K562 (cell line): Measurements from ENCODE around the gene ZNF584. TPM values are rescaled to one million over a fixed set of nuclear protein-coding genes. Genes with fewer than 3 reads are reported as not detected.

Experiments
- DDX20 ChIP-seq: fragments of 450-650 bp; IDR thresholded peaks from 2 replicates; pipeline ENCODE4 v1.6.1; 2016; ENCODE audit warnings: missing genetic modification characterization, low read depth, mild to moderate bottlenecking, missing compliant biosample characterization, moderate library complexity
- EP300 ChIP-seq: IDR thresholded peaks from 2 replicates; pipeline ENCODE4 v1.6.1; 2012; ENCODE audit warnings: low read length, improper control_type of control experiment
- ETV6 ChIP-seq, 3 experiments: fragments of 150-350 bp in 1 of 3; sonication (generic) in 1 of 3; formaldehyde crosslinking in 1 of 3; IDR thresholded peaks; 2 replicates each; pipeline versions ENCODE4 v1.6.1 to v1.8.0; 2014 to 2022; ENCODE audit warnings: borderline replicate concordance in 2 of 3, low read depth in 2 of 3, antibody characterized with exemption in 1 of 3, low read length in 1 of 3, mild to moderate bottlenecking in 1 of 3, missing genetic modification reagents in 1 of 3
- GABPA ChIP-seq: fragments of 200-800 bp; sonication (Bioruptor generic); conservative IDR thresholded peaks from 2 replicates; pipeline ENCODE4 v1.6.1; 2016; ENCODE audit warnings: low read depth, missing genetic modification characterization, missing compliant biosample characterization
- GATAD2A ChIP-seq: fragments of 450-650 bp; IDR thresholded peaks from 2 replicates; pipeline ENCODE4 v1.6.1; 2017
- HNRNPL ChIP-seq: fragments of 200-400 bp; formaldehyde crosslinking; IDR thresholded peaks from 2 replicates; pipeline ENCODE4 v1.6.1; 2017; ENCODE audit warnings: low read depth, mild to moderate bottlenecking, low read length
- MTA1 ChIP-seq: fragments of 450-650 bp; IDR thresholded peaks from 2 replicates; pipeline ENCODE4 v1.6.1; 2017; ENCODE audit warnings: borderline replicate concordance
- NR2F6 ChIP-seq: fragments of 450-650 bp; formaldehyde crosslinking; IDR thresholded peaks from 2 replicates; pipeline ENCODE4 v1.4.0; 2020; ENCODE audit warnings: mild to moderate bottlenecking
- POLR2G ChIP-seq: fragments of 200-400 bp; formaldehyde crosslinking; IDR thresholded peaks from 2 replicates; pipeline ENCODE4 v1.6.1; 2017; ENCODE audit warnings: low read depth, mild to moderate bottlenecking, antibody characterized with exemption, low read length, moderate library complexity
- RBM17 ChIP-seq: fragments of 200-400 bp; formaldehyde crosslinking; IDR thresholded peaks from 2 replicates; pipeline ENCODE4 v1.6.1; 2017; ENCODE audit warnings: low read depth, mild to moderate bottlenecking, low read length, borderline replicate concordance
- SAP30 ChIP-seq: fragments of 200-600 bp; sonication (generic); IDR thresholded peaks from 2 replicates; pipeline ENCODE4 v1.6.1; 2012; ENCODE audit warnings: borderline replicate concordance, low read depth, mild to moderate bottlenecking, moderate library complexity, low read length, control low read depth, inconsistent platforms; ENCODE audit not compliant: insufficient read depth, poor library complexity, severe bottlenecking
- TAF9B ChIP-seq: fragments of 450-650 bp; IDR thresholded peaks from 2 replicates; pipeline ENCODE4 v1.6.1; 2018; ENCODE audit warnings: mild to moderate bottlenecking; ENCODE audit not compliant: partially characterized antibody
- ZBTB7A ChIP-seq: IDR thresholded peaks from 2 replicates; pipeline ENCODE4 v1.6.1; 2011; ENCODE audit warnings: low read depth, mild to moderate bottlenecking, low read length, moderate library complexity, borderline replicate concordance; ENCODE audit not compliant: control insufficient read depth
- ZNF445 ChIP-seq: fragments of 250-450 bp; sonication (Bioruptor Pico); IDR thresholded peaks from 2 replicates; pipeline ENCODE4 v1.4.0; 2020; ENCODE audit warnings: low read depth, mild to moderate bottlenecking, moderate library complexity
- ZNF668 ChIP-seq: fragments of 250-450 bp; sonication (Bioruptor Pico); IDR thresholded peaks from 2 replicates; pipeline ENCODE4 v1.8.0; 2022; ENCODE audit warnings: mild to moderate bottlenecking, inconsistent platforms
- ZNF77 ChIP-seq: fragments of 250-450 bp; sonication (Bioruptor Pico); IDR thresholded peaks from 2 replicates; pipeline ENCODE4 v1.5.0; 2020
- polyA plus RNA-seq, 8 experiments: library from polyadenylated mRNA; depleted of rRNA in 4 of 8; stranded (reverse) in 5 of 8; unstranded in 3 of 8; fragments of >200 nt; fragmentation: Nextera tagmentation in 2 of 8; fragmentation: Illumina TruSeq in 1 of 8; extraction: Ambion mirVana in 2 of 8; extraction: Trizol in 1 of 8; gene quantifications; 2 replicates each; pipeline versions ENCODE4 v1.2.1 to v1.2.3, GENCODE V29; 2011 to 2014; ENCODE audit warnings: inconsistent platforms in 1 of 8, missing spikeins in 1 of 8
- total RNA-seq, 7 experiments: library from RNA; depleted of rRNA in 6 of 7; stranded (reverse); fragments of >200 nt in 6 of 7; fragmentation: Illumina TruSeq in 2 of 7; extraction: Trizol in 2 of 7; gene quantifications; 2 replicates each; pipeline versions ENCODE4 v1.2.1 to v1.2.3, GENCODE V29; 2011 to 2021; ENCODE audit warnings: low replicate concordance in 1 of 7
- TF ChIP-seq, protein P1 (sequence below), 2 experiments: fragments of 200-800 bp in 1 of 2; sonication (Bioruptor generic) in 1 of 2; sonication (generic) in 1 of 2; formaldehyde crosslinking in 1 of 2; IDR thresholded peaks in 1 of 2; conservative IDR thresholded peaks in 1 of 2; 2 replicates each; pipeline versions ENCODE4 v1.5.0 to v1.6.1; 2016 to 2020; ENCODE audit warnings: missing compliant biosample characterization in 1 of 2, missing genetic modification characterization in 1 of 2, missing genetic modification reagents in 1 of 2
- TF ChIP-seq, protein P2 (sequence below), 2 experiments: fragments of 250-450 bp in 1 of 2; fragments of 450-650 bp in 1 of 2; sonication (Bioruptor Pico) in 1 of 2; IDR thresholded peaks; 2 replicates each; pipeline versions ENCODE4 v1.6.1 to v1.8.0; 2016 to 2021; ENCODE audit warnings: mild to moderate bottlenecking in 2 of 2, moderate library complexity in 2 of 2, missing compliant biosample characterization in 1 of 2, missing genetic modification characterization in 1 of 2
- TF ChIP-seq, protein P3 (sequence below): fragments of 450-650 bp; IDR thresholded peaks from 2 replicates; pipeline ENCODE4 v1.7.0; 2016; ENCODE audit warnings: borderline replicate concordance
- TF ChIP-seq, protein P4 (sequence below), 2 experiments: fragments of 450-650 bp; conservative IDR thresholded peaks; 2 replicates each; pipeline ENCODE4 v1.6.1; 2017; ENCODE audit warnings: mild to moderate bottlenecking in 2 of 2, moderate library complexity in 2 of 2

ZNF584 gene
- total and polyA plus RNA-seq, 9 of the 15 experiments (the other 6 are each of a cell fraction or from before 2014, with no cell fraction given) = 5.8 to 43.4 (median 24.6) TPM

DNA sequence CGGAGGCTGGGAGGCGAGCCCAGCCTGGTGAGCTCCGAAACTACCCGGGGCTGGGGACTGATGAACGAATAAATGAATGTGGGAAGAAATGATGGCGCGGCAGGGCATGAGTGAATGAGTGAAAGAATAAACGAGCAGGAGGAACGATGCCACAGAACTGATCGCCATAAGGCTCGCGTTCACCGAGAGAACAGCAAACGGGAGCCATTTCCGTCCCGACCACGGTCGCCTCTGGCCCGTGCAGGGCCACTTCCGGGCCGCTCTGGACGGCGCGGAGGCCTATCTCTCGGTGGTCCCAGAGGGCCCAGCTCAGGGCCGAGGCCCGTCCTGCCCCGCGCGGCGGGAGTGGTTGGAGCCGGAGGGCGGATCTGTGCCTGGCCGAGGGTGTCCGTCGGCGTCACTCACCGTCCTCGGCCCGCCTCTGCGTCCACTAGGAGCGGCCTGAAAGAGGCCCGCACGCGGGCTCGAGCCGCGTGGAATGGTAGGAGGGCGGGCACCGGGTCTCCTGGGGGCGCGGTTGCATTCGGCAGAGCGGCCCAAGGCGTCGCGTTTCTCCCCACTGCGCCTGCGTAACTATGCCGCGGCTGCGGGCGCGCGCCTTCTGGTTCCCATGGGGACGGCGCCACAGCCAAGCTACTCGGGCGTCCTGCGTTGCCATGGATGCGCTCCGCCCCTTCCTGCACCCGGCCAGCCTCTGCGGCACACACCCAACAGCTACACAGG, 46.0 kb upstream of the ZNF584 start, which contains the start of gene ZNF497 (continued):
- TF ChIP-seq ZNF668 (CRISPR knock-in tag) (no peak), ZBTB7A (peak; percentile 70; the same call in 1 of the 2 replicates), ZNF445 (CRISPR knock-in tag) (0 out of 2 replicates have a peak, but pooled peaks have one; percentile 48), SAP30 (peak; percentile 92), POLR2G (peak; percentile 96), GABPA (tag) (peak; percentile 98), GATAD2A (no peak), ETV6 (IDR thresholded peaks at IDR 0.05; ENCODE audit: borderline replicate concordance in 1 of 2, low read depth in 2 of 2, low read length in 1 of 2) (0 out of 4 replicates have a peak, but pooled peaks of 1 of the 2 experiments have one; percentile 34), ETV6 (CRISPR knock-in tag; IDR thresholded peaks at IDR 0.05; ENCODE audit: borderline replicate concordance) (no peak), DDX20 (tag) (no peak), EP300 (no peak), HNRNPL (0 out of 2 replicates have a peak, but pooled peaks have one; percentile 46), MTA1 (0 out of 2 replicates have a peak, but pooled peaks have one; percentile 29), RBM17 (no peak), ZNF77 (CRISPR knock-in tag) (no peak), NR2F6 (CRISPR knock-in tag) (no peak), TAF9B (peak; percentile 92)
- TF ChIP-seq, protein P1, sequence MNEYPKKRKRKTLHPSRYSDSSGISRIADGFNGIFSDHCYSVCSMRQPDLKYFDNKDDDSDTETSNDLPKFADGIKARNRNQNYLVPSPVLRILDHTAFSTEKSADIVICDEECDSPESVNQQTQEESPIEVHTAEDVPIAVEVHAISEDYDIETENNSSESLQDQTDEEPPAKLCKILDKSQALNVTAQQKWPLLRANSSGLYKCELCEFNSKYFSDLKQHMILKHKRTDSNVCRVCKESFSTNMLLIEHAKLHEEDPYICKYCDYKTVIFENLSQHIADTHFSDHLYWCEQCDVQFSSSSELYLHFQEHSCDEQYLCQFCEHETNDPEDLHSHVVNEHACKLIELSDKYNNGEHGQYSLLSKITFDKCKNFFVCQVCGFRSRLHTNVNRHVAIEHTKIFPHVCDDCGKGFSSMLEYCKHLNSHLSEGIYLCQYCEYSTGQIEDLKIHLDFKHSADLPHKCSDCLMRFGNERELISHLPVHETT (CRISPR knock-in tag; conservative IDR thresholded peaks at IDR 0.05 in 1 of 2, IDR thresholded peaks at IDR 0.05 in 1 of 2) = peak in 1 of 2 experiments; percentile 87; a peak in 2 of 4 replicates
- TF ChIP-seq, protein P2, sequence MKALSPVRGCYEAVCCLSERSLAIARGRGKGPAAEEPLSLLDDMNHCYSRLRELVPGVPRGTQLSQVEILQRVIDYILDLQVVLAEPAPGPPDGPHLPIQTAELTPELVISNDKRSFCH (CRISPR knock-in tag; IDR thresholded peaks at IDR 0.05) = no peak
- TF ChIP-seq, protein P2 (tag; IDR thresholded peaks at IDR 0.05) = peak; percentile 67; the same call in 1 of the 2 replicates
- TF ChIP-seq, protein P3, sequence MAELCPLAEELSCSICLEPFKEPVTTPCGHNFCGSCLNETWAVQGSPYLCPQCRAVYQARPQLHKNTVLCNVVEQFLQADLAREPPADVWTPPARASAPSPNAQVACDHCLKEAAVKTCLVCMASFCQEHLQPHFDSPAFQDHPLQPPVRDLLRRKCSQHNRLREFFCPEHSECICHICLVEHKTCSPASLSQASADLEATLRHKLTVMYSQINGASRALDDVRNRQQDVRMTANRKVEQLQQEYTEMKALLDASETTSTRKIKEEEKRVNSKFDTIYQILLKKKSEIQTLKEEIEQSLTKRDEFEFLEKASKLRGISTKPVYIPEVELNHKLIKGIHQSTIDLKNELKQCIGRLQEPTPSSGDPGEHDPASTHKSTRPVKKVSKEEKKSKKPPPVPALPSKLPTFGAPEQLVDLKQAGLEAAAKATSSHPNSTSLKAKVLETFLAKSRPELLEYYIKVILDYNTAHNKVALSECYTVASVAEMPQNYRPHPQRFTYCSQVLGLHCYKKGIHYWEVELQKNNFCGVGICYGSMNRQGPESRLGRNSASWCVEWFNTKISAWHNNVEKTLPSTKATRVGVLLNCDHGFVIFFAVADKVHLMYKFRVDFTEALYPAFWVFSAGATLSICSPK = no peak
- TF ChIP-seq, protein P4, sequence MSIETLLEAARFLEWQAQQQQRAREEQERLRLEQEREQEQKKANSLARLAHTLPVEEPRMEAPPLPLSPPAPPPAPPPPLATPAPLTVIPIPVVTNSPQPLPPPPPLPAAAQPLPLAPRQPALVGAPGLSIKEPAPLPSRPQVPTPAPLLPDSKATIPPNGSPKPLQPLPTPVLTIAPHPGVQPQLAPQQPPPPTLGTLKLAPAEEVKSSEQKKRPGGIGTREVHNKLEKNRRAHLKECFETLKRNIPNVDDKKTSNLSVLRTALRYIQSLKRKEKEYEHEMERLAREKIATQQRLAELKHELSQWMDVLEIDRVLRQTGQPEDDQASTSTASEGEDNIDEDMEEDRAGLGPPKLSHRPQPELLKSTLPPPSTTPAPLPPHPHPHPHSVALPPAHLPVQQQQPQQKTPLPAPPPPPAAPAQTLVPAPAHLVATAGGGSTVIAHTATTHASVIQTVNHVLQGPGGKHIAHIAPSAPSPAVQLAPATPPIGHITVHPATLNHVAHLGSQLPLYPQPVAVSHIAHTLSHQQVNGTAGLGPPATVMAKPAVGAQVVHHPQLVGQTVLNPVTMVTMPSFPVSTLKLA (conservative IDR thresholded peaks at IDR 0.05) = peak; percentile 96 to 98
